DOHH2 (cell line): ENCODE data around the gene PGA5.

Source experiments
- H3F3A ChIP-seq: fragments of 200-600 bp; sonication (generic), shearing (Covaris generic); 2 replicates; pipeline ENCODE4 v1.6.0; 2016; ENCODE audit warnings: antibody characterized with exemption, mild to moderate bottlenecking; ENCODE audit not compliant: control insufficient read depth, insufficient read depth
- H3K27ac ChIP-seq: fragments of 200-600 bp; sonication (generic); 2 replicates; pipeline ENCODE4 v1.5.1; 2014; ENCODE audit warnings: low read depth, mild to moderate bottlenecking, low read length, moderate library complexity
- H3K27me3 ChIP-seq: fragments of 200-600 bp; sonication (generic); 2 replicates; pipeline ENCODE4 v1.6.1; 2014; ENCODE audit warnings: mild to moderate bottlenecking, low read length, mixed read lengths; ENCODE audit not compliant: control insufficient read depth
- H3K36me3 ChIP-seq: fragments of 200-600 bp; sonication (generic); 2 replicates; pipeline ENCODE4 v1.6.1; 2014; ENCODE audit warnings: mild to moderate bottlenecking, low read length, moderate library complexity, mixed read lengths; ENCODE audit not compliant: control insufficient read depth
- H3K4me1 ChIP-seq: fragments of 200-600 bp; sonication (generic); 2 replicates; pipeline ENCODE4 v1.6.1; 2014; ENCODE audit warnings: mild to moderate bottlenecking, low read length, mixed read lengths; ENCODE audit not compliant: control insufficient read depth
- H3K4me2 ChIP-seq: fragments of 200-600 bp; sonication (generic); 2 replicates; pipeline ENCODE4 v1.6.0; 2014; ENCODE audit warnings: mild to moderate bottlenecking, low read length, moderate library complexity
- H3K4me3 ChIP-seq: fragments of 200-600 bp; sonication (generic); 2 replicates; pipeline ENCODE4 v1.5.1; 2014; ENCODE audit warnings: mild to moderate bottlenecking, low read length, mixed read lengths
- H3K79me2 ChIP-seq: fragments of 200-600 bp; sonication (generic); 2 replicates; pipeline ENCODE4 v1.6.1; 2014; ENCODE audit warnings: mild to moderate bottlenecking, low read length, mixed read lengths; ENCODE audit not compliant: control insufficient read depth
- H3K9me2 ChIP-seq: fragments of 200-600 bp; sonication (generic); replicated peaks from 2 replicates; pipeline ENCODE4 v1.6.1; 2014; ENCODE audit warnings: mild to moderate bottlenecking, low read length, mixed read lengths; ENCODE audit not compliant: control insufficient read depth
- H3K9me3 ChIP-seq: fragments of 200-600 bp; sonication (generic); 2 replicates; pipeline ENCODE4 v1.6.1; 2014; ENCODE audit warnings: antibody characterized with exemption, low read length, mixed read lengths; ENCODE audit not compliant: control insufficient read depth, insufficient read depth
- H4K20me1 ChIP-seq: fragments of 200-600 bp; sonication (generic); 2 replicates; pipeline ENCODE4 v1.6.0; 2014; ENCODE audit warnings: low read depth, mild to moderate bottlenecking, antibody characterized with exemption, low read length, moderate library complexity; ENCODE audit not compliant: control insufficient read depth, insufficient read depth
- EZH2phosphoT487 ChIP-seq: fragments of 200-600 bp; sonication (generic); IDR thresholded peaks from 2 replicates; pipeline ENCODE4 v1.6.1; 2017; ENCODE audit warnings: borderline replicate concordance, mild to moderate bottlenecking, antibody characterized with exemption, low read length, moderate library complexity, mixed read lengths
- TF ChIP-seq, protein P1 (sequence below): fragments of 200-600 bp; sonication (generic); IDR thresholded peaks from one replicate; pipeline ENCODE4 v1.5.1; 2014; ENCODE audit warnings: antibody characterized with exemption, mild to moderate bottlenecking, low read depth, low read length; ENCODE audit not compliant: poor library complexity, severe bottlenecking

The PGA5 gene

DNA sequence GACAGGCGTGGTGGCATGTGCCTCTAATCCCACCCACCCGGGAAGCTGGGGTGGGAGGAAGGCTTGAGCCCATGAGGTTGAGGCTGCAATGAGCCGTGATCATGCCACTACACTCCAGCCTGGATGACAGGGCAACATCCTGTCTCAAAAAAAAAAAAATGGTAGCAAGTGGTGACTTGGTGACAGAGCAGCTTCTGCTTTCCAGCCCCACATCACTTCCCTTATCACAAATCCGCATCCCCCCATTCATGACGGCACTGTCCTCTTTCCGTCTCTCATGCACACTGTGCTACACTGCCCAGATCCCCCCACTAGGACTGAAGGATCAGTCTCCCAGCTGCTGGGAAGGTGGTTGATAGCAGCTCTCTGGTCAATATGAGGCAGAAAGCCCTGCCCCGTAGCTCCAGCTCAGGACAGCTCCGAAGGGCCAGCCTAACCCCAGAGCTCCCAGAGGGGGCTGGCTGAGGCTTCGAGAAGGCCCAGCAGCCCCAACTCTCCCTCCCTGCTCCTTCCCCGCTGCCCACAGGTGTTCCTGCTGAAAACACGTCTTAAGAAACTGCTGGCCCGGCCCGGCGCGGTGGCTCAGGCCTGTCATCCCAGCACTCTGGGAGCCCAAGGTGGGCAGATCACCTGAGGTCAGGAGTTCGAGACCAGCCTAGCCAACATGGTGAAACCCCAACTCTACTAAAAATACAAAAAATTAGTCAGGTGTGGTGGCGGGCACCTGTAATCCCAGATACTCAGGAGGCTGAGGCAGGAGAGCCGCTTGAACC, 15.9 kb downstream of the PGA5 start:
- Histone ChIP-seq H3K27me3 (no peaks in the 10 kb centered on the region), H3K79me2 (no peaks in the 10 kb centered on the region), H3K9me2 (no peaks in the 10 kb centered on the region), H3K4me1 (no peaks in the 10 kb centered on the region), H4K20me1 (no peaks in the 10 kb centered on the region), H3F3A (no peaks in the 10 kb centered on the region), H3K36me3 (peaks cover 7% of the 10 kb centered on the region; the same call in 1 of the 2 replicates), H3K4me2 (no peak overlapping the region), H3K9me3 (no peaks in the 10 kb centered on the region), H3K4me3 (no peak overlapping the region), H3K27ac (no peak overlapping the region)
- no peak for TF ChIP-seq EZH2phosphoT487
- TF ChIP-seq, protein P1, sequence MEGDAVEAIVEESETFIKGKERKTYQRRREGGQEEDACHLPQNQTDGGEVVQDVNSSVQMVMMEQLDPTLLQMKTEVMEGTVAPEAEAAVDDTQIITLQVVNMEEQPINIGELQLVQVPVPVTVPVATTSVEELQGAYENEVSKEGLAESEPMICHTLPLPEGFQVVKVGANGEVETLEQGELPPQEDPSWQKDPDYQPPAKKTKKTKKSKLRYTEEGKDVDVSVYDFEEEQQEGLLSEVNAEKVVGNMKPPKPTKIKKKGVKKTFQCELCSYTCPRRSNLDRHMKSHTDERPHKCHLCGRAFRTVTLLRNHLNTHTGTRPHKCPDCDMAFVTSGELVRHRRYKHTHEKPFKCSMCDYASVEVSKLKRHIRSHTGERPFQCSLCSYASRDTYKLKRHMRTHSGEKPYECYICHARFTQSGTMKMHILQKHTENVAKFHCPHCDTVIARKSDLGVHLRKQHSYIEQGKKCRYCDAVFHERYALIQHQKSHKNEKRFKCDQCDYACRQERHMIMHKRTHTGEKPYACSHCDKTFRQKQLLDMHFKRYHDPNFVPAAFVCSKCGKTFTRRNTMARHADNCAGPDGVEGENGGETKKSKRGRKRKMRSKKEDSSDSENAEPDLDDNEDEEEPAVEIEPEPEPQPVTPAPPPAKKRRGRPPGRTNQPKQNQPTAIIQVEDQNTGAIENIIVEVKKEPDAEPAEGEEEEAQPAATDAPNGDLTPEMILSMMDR = no peak

DNA sequence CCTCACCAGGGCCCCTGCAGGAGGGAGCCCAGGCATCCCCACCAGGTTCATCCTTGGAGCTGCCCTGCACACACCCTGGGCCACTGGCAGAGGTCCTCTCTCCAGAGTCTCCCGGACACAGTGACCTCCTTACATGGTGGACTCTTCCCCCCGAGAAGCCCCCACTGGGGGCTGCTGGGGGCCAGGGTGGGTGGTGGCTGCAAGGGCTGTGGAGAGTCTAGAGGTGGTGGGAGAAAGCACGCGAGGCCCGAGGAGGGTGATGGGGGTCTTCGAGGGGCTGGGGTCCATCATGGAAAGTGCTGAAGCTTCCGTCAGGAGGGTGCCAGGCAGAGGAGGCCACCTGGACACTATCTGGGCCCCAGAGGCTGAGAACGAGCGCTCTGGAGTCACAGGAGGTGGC, 17.6 kb downstream of the PGA5 start:
- no peaks in the 10 kb centered on the region for H3K27me3 ChIP-seq
- no peak overlapping the region for H3K4me2 ChIP-seq
- H3K9me2 ChIP-seq = no peaks in the 10 kb centered on the region
- no peaks in the 10 kb centered on the region for H4K20me1 ChIP-seq
- H3K27ac ChIP-seq = no peak overlapping the region
- H3K79me2 ChIP-seq = no peaks in the 10 kb centered on the region
- H3K9me3 ChIP-seq = no peaks in the 10 kb centered on the region
- TF ChIP-seq EZH2phosphoT487 = no peak
- TF ChIP-seq, protein P1 = no peak
- peaks cover 7% of the 10 kb centered on the region; the same call in 1 of the 2 replicates for H3K36me3 ChIP-seq
- no peaks in the 10 kb centered on the region for H3K4me1 ChIP-seq
- H3K4me3 ChIP-seq = no peak overlapping the region
- no peaks in the 10 kb centered on the region for H3F3A ChIP-seq

DNA sequence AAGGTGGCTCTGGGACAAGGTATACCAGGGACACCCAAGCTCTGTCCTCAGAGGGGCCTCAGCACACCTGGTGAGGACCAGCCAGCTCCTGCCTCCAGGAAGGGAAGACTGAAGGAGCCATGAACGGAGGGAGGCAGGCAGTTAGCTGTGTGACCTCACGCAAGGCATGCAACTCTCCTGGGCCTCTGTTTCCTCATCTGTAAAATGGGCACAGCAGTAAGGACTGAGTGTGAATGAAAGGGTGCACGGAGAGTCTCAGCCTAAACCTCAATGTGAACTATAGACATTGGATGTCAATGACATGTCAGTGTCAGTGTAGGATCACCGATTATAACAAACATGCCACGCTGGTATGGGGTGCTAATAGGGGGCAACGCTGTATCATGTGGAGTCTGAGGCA, 18.4 kb downstream of the PGA5 start:
- no peak overlapping the region for H3K4me3 ChIP-seq
- H3F3A ChIP-seq = no peaks in the 10 kb centered on the region
- peaks cover 7% of the 10 kb centered on the region; the same call in 1 of the 2 replicates for H3K36me3 ChIP-seq
- no peak overlapping the region for H3K27ac ChIP-seq
- no peaks in the 10 kb centered on the region for H4K20me1 ChIP-seq
- no peaks in the 10 kb centered on the region for H3K4me1 ChIP-seq
- H3K4me2 ChIP-seq = no peak overlapping the region
- H3K9me2 ChIP-seq = no peaks in the 10 kb centered on the region
- no peaks in the 10 kb centered on the region for H3K9me3 ChIP-seq
- H3K27me3 ChIP-seq = no peaks in the 10 kb centered on the region
- TF ChIP-seq, protein P1 = no peak
- TF ChIP-seq EZH2phosphoT487 = no peak
- no peaks in the 10 kb centered on the region for H3K79me2 ChIP-seq
